ENCODE data around the gene SLC20A1.

DNA sequence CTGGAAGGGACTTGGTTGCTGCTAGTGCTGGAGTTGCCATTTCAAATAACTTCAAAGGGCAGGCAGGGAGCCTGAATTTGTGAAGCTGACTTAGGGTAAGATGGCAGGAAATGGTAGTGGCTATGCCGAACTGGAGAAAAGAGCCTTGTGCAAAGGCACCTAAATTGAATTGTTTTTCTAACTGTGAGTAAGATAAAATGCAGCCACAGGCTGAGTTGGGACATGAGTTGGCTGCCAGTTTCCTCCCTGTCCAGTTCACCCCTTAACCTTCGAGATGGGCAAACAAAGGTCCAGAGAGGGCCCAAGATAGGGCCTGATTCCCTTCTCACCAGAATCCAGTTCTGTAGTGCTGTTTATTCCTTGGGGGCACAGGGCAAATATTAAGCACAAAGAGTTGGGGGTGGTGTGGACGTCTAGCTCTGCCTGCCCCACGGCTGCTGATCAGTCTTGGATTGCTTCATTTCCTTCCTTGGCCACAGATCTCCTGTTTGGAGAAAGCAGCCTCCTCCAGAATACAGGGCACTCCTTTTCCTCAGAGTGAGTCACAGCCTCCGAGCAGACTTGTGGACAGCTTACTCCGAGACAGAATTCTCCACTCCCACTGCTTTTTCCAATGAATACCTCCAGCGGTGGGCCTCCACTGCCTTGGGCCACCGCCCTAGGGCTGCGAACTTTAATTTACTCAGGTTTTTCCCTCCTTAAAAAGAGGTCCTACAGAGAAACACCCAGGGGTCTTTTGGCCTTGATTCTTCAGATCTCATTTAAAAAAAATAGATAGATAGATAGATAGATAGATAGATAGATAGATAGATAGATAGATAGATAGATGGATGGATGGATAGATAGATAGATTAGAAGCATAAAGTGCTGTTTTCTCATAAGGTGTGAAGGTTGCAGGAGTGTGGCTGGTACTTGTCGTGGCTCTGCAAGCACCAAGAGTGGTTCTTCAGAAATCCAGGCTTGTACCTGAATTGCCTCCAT, 18.4 kb upstream of the SLC20A1 start:
- TF ChIP-seq POLR2A (IDR thresholded peaks at IDR 0.05), result no peak
- TF ChIP-seq, protein P1, sequence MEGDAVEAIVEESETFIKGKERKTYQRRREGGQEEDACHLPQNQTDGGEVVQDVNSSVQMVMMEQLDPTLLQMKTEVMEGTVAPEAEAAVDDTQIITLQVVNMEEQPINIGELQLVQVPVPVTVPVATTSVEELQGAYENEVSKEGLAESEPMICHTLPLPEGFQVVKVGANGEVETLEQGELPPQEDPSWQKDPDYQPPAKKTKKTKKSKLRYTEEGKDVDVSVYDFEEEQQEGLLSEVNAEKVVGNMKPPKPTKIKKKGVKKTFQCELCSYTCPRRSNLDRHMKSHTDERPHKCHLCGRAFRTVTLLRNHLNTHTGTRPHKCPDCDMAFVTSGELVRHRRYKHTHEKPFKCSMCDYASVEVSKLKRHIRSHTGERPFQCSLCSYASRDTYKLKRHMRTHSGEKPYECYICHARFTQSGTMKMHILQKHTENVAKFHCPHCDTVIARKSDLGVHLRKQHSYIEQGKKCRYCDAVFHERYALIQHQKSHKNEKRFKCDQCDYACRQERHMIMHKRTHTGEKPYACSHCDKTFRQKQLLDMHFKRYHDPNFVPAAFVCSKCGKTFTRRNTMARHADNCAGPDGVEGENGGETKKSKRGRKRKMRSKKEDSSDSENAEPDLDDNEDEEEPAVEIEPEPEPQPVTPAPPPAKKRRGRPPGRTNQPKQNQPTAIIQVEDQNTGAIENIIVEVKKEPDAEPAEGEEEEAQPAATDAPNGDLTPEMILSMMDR (IDR thresholded peaks at IDR 0.05), result no peak

All from thyroid gland (tissue), 4 donors.